Stimulated activated CD4-positive, alpha-beta T cell treated with anti-CD3 and anti-CD28 coated beads, Interleukin-1b, Interleukin-23, amount 100 ng/mL, for 24 hours (primary cell): ENCODE results near the gene ATP1B1.
"Not testable (repeated sequence)": the region's sequence is repeated elsewhere in the genome, so short reads cannot be mapped to it uniquely, and the experiment has no call there.

ENCODE experiments used
- DNase-seq, 4 experiments: peaks; one replicate each; pipeline ENCODE4 v3.0.0-alpha.2; 2020; ENCODE audit warnings: low read depth in 4 of 4, low spot score in 1 of 4

The ATP1B1 gene

DNA sequence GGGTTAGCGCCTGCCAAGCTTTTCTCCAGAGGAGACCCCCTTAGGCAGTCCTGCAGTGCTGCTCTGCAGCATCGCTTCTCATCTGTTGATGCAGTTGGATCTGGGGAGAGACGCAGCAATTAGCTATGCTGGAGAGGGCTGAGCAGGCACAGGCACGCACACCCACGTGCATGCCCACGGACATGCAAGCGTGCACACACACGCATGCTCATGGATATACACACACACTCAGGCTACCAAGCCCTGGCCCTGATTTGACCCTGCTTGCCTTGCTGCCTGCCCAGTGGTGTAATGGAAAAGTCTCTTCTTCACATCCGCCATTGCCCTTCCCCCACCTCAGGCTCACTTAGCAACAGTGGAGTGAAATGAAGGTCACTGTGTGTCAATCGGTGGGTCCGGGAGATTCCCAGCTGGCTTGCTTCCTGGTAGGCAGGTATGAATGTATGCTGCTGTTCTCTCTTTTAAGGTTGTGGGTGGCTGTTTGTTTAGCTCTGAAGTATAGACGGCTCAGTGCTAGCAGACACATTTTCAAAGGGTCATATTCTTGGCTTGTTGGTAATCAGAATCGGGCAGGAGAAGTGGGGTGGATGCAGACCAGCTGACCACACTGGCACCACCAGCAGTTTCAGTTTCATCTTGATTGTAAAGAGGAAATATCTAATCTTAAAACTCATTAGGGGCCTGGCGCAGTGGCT, 9.5 kb downstream of the ATP1B1 start:
- DNase-seq, result peak in 1 of 4 experiments; percentile 7

DNA sequence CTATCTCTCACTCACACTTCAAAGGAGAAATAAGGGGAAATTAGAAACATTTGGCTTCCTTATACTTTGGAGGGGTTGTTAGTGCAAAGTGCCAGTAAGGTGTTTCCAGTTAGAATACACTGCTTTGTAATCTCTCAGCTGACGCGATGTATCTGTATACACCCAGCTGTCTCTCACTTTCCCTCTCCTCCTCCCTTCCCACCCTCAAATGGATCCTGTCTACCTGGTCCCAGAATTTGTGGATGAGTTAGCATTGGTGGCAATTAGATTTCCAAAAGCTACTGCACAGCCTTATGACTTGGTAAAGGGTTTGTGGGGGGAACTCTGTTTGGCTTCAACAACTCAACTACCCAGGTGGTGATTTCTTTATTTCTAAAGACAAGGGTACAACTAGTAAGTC, 10.5 kb downstream of the ATP1B1 start:
- no peak for DNase-seq

DNA sequence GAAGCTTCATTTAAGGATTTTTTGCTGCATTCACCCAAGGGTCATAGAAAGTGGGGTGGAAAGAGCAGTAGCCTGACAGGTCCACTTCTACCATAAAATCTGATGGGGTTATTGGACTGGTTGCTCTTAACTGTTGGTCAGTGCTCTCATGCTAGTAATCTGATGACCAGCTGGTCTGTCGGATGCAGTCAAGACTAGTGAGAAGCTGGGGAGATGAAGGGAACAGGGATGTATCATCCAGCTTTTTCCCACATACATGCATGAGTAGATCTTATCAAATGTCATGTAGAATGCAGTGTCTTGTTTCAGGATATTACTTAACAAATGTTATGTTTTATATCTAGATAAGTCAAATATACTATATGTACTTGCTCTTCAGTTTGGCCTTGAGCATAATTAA, 11.1 kb downstream of the ATP1B1 start:
- DNase-seq, result no peak

DNA sequence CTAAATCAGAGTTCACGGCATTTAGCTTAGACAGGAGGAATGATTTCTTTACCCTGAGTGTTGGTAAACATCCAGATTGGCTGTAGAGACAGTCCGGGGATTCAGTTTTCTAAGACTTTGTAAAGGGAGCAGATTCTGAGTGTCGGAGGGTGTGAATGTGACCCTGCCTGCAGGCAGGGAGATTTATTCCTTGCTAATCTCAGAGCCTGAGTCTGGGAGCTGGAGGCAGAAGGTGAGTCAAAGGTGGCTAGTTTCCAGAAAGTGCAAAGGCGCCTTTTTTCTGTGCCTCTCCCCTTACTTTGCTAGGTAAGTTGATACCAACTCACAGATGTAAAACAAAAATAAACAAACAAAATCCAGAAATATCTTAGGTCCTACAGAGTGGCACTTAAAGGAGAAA, 11.7 kb downstream of the ATP1B1 start:
- no peak for DNase-seq

DNA sequence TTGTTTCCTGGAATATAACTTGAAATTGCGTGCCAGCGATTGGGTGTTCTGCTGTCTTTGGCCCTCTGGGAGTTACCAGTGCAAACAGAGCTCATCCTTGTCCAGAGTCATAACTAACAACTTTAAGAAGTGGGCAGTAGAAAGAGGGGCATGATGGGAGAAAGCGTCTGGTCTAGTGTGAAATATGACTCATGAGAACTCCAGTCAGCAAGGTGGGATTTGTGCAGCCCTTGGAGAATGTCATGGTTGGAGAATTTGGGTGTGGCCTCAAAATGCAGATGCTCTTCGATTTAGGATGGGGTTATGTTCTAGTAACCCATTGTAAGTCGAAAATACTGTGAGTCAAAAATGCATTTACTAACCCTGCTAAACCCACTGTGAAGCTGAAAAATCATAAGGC, 12.9 kb downstream of the ATP1B1 start:
- DNase-seq, result no peak

DNA sequence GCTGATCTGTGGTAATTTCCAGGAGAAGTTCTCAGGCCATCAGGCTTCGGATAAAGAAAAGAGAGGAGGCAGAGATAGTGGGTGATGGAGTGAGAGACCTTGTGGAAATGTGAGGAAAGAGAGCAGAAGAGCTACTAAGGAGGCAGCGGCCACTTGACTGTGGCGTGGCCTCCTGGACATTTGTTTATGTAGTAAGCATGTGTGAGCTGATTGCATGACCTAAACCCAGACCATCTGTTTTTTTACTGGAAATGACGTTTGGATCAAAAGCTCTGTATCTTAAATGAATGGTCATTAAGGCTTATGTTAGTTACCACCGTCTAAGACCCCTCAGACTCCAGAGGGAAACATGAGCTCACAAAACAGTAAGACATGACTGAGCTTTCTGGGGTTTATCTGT, 13.6 kb downstream of the ATP1B1 start:
- DNase-seq, result no peak

DNA sequence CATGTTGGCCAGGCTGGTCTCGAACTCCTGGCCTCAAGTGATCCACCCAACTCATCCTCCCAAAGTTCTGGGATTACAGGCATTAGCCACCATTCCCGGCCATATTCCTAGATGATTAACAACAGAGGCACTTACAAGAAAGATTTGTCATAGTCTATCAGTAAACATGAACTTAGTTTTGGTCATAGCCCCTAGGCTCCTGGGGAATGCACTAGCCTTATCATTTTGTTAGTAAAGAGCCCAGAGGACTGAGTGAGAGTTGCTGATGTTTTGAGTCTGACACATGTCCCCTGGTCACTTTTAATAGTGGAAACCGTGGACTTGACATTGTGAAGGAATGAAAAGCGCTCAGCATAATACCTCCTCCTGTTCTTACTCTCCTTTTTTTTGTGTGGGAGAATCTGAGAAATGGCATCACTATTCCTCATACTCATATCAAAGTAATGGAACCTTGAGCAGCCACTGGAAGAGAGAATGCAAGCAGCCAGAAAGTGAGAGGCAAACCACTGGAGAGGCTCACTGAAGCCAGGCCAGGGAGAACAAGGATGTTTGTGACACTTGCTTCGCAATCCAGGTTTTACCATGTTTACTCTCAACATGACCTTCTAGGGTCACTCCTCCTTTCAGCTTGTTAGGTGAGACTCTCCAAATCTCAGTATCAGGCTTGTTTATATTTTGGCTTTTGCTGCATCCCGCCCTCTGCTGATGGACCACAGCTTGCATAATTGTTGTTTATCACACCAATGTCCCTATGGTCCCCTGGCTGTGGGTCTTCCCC, 14.8 kb downstream of the ATP1B1 start:
- DNase-seq, result no peak

DNA sequence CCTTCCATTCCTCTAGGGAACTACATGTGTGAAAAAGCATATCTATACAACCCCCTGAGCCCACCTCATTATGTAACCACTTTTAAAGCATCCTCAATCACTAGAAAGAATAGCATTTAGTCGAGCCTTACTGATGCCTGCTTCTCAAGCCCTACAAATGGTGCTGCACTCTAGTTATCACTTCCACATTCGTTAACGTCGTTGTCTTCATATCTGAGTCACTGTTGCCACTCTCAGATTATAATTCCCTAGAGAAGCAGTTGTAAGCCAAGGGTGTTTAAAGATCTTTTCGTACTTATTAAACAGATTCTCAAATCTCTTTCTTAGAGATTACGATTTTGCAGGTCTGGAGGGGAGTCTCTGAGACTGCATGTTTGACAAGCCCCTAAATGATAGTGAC, 16.5 kb downstream of the ATP1B1 start:
- no peak for DNase-seq

DNA sequence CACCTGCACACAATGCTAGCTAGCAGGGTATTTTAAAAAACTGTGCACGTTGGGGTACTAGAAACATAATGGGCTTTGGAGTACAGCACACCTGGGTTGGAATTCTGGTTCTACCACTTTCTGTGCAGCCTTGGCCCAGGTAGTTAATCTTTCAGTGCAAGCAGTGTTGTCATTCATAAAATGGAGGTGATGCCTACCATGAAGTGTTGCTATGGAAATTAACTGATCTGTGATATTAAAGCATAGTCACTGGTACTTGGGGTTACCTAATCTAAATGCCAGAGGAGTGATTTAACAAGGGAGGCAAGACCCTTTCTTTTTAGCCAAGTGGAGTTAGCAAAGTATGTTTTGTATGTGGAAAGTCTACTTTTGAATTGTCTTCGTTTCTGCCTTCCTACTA, 18.0 kb downstream of the ATP1B1 start:
- no peak for DNase-seq

DNA sequence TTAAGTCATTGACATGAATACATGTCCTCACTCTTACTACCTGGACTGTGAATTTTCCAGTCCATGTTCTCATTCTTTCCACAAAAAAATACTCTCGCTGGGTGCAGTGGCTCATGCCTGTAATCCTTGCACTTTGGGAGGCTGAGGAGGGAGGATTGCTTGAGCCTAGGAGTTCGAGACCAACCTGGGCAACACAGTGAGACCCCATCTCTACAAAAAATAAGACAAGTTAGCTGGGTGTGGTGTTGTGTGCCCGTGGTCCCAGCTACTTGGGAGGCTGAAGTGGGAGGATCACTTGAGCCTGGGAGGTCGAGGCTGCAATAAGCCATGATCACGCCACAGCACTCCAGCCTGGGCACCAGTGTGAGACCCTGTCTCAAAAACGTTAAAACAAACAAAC, 19.1 kb downstream of the ATP1B1 start:
- DNase-seq, result not testable (repeated sequence)

DNA sequence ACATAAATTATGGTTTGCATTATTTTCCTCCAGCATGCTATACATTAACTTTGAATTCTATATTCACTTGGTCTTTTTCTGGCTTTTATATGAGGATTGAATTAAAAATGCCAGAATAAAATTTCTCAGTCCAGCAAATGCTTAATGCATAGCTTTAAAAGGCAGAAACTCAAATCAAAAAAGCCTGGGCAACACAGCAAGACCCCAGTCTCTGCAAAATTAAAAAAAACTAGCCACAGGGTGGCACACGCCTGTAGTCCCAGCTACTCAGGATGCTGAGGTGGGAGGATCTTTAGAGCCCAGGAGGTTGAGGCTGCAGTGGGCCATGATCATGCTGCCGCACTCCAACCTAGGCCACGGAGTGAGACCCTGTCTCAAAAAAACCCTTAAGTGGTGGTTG, 19.8 kb downstream of the ATP1B1 start:
- no peak for DNase-seq

DNA sequence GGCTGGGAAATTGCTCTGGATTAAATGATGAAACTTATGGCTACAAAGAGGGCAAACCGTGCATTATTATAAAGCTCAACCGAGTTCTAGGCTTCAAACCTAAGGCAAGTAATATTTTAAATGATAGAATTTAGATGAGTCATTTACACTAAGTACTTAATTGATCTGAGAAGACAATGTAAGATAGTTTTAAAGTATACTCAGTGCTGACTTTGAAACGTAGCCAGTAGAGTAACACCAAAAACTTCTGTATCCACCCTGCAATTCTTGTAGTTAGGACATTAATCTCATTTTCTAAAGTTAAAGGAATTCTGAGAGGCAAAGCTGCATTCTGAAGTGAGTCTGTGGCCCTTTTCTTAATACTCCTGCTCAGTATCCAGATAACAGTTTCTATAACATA, 20.8 kb downstream of the ATP1B1 start:
- DNase-seq, result no peak

DNA sequence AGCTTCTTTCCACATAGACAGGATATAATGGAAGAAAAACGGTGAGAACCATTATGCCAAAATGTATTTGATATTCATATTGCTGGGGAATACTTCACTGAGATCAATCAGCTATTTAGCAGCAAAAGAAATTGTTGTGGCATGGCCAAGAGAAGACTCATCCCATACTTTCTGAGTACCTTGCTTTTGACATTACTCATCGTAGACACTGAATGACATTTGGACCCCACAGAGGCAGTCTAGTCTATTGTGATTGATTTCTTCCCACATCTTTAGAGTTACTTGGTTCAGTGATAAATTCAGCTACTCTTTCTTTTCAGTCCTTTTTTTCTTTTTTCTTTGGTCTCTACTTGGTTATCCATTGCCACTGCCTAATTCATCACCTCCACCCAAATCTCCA, 22.1 kb downstream of the ATP1B1 start:
- DNase-seq, result no peak

DNA sequence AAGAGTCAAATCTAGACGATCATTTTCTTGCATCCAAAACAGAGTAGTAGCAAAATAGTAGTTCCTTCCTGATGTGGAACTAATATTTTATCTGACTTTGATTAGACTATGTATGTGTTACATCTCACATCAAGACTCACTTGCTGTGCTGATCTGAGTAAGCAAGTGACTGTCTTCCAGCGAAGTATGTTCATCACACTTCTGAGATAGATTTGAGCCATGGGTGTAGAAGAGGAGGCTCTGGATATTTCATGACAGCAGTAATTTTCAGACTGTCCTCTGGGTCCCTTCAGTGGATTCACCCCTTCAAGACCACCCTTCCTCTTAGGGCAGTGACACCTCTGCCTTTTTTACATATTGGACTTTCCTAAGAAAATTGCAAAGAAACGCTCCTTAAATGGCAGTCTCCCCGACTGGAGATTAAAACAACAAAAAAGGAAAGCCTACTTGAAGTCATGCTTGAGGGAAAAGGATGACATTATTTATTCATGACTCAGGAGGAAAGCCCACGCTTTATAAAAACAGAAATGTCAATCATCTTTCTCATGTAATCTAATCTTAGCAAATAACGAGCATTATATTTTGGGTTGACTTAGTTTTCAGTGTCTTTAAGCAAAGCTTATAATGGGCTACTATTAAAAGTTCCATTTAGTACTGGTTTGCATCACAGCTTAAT, 22.8 kb downstream of the ATP1B1 start:
- DNase-seq, result no peak

DNA sequence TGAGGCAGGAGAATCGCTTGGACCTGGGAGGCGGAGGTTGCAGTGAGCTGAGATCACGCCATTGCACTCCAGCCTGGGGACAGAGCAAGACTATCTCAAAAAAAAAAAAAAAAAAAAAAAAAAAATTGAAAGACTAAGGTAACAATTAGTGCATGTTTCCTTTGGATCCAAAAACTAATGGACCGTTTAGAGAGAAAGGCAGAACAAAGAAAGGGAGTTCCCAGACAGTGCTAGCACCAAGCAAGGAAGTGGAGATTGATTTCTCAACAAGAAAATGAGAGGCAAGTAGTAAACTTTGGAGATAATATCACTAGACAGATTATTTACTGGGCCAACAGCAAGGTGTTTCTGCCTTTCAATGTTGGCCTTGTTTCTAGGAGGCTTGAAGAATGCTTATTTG, 24.2 kb downstream of the ATP1B1 start:
- no peak for DNase-seq

DNA sequence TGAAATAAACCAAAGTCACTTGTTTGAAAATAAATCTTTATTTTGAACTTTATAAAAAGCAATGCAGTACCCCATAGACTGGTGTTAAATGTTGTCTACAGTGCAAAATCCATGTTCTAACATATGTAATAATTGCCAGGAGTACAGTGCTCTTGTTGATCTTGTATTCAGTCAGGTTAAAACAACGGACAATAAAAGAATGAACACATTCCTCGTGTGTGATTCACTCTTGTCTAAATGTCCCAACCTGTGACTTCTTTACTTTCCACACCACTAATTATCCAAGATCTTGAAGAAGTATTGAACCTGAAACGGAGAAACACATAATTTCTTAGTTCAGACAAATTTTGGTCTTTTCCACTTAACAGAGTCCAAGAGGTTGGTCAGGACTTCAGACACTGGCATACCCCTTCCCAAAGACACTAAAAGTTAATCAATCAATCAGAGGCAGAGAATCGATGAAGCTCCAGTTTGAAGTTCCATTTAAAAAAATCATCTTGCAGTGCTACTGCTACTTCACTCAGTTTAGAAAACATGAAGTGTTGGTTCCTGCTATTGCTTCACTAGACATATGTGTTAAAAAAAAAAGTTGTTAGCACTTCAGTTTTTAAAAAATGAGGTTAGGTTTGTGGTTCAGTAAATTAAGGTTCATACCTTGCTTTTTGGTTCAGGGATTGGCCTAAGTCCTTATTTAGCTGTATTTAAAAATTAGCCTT, 26.2 kb downstream of the ATP1B1 start:
- no peak for DNase-seq

DNA sequence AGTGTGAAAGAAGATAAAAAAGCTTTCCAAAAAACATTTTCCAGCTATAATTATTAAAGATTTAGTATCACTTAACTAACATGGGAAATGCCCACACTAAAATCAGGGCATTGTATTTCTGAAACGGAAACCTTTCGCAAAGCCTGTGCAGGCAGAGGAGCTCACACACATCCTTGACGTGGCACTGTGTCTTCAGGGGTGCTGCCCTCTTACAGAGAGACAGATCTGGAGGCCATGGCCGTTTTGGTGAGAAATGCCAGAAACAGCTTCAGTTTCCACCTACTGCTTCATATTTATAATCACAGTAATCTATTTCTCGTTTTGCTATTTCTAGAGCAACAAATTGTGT, 26.7 kb downstream of the ATP1B1 start:
- DNase-seq, result no peak

DNA sequence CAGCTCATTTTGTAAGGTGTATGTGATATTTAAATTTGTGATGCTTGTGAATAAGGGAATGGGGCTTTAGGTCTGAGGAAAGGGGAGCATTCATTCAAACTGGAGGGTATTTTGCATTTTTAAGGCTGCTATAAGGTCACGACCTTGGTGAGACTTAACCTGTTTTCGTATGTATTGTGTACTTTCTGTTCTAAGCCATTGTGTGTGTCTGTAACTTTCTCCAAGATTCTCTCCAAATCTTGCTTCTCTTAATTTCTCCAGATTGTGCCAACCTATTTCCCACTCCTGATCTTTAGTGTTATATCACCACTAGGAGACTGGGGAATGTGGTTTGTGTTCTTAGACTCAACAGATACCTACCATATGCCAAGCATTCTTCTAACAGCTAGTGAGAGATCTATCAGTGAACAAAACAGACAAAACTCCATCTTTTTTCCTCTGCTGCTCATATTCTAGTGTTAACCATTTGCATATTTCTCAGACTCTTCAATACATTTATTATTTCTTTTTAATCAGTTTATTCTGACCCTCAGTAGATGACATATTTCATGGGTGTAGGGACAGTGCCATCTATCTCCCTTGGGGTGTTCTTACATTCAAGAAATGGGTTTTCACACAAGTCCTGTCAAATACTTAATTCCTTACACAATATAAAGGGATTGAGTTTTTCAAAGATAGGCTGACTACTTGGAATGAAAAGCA, 27.5 kb downstream of the ATP1B1 start:
- no peak for DNase-seq

DNA sequence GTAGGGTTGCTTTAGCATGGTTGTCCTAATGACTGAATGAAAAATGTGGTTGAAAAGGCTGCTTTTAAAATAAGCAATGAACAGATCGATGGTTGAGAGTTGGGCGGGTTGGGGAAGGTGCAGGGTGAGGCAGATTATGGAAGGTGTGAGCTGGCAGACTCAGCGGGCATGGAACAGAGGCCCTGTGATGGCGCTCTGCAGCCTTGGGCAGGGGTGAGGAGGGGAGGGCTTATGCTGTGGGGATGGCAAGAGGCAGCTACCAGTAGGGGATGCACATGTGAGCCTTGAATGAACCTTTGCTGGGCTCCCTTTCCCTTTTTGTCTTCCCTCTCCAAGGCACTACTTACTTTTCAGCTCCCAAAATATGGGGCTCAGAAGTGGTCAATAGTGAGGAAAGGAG, 30.9 kb downstream of the ATP1B1 start:
- no peak for DNase-seq

DNA sequence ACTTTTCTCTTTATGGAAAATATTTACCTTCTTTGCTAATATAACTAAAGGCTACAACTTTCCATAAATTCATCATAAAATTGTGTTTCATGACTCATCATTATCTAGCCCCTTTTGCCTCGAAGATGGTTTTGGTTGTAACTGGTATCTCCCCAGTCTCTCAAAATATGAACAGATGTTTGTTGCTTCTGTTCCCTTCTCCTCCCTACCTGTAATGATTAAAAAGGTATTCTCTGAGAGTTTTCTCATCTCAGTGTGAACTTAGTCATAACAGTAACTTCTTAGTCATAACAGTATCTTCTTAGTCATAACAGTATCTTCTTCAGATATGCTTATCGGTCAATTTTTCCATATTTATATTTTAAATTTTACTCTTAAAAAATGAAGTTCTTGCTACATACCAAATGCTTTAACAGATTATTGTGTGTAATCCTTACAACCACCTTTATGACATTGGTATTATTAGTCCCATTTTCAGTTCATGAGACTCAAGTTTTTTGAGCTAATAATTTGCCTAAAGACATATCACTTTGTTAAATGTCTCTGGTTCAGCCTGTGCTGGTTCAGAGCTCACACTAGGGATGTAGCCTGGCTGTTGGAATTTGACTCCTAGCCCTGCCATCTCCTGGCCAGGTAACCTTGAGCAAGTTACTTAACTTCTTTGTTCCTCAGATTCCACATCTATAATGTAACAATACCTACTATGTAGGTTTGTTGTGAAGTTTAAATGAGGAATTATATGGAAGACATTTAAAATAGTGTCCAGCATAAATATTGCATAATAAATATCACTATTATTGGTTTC, 32.6 kb downstream of the ATP1B1 start:
- no peak for DNase-seq
